HepG2 (cell line): ENCODE data around the gene LSM2. TPM values are rescaled to one million over a fixed set of nuclear protein-coding genes. Genes with fewer than 3 reads are reported as not detected.

Experiments
- HNRNPLL ChIP-seq: fragments of 200-400 bp; formaldehyde crosslinking; IDR thresholded peaks from 2 replicates; pipeline ENCODE4 v1.6.1; 2017; ENCODE audit warnings: mild to moderate bottlenecking, low read depth, low read length; ENCODE audit not compliant: poor library complexity, severe bottlenecking
- JARID2 ChIP-seq: sonication (generic); formaldehyde crosslinking; IDR thresholded peaks from 2 replicates; pipeline ENCODE4 v1.8.1; 2023; ENCODE audit warnings: missing genetic modification reagents, inconsistent platforms; ENCODE audit not compliant: insufficient replicate concordance
- MYC ChIP-seq: sonication (generic); formaldehyde crosslinking; IDR thresholded peaks from 2 replicates; pipeline ENCODE4 v1.9.0; 2021; ENCODE audit warnings: missing genetic modification reagents, borderline replicate concordance
- PCBP1 ChIP-seq: fragments of 200-400 bp; formaldehyde crosslinking; IDR thresholded peaks from 2 replicates; pipeline ENCODE4 v1.6.1; 2017; ENCODE audit warnings: mild to moderate bottlenecking, low read depth, low read length, borderline replicate concordance
- SP1 ChIP-seq, 2 experiments: fragments of 450-650 bp in 1 of 2; sonication (generic) in 1 of 2; formaldehyde crosslinking in 1 of 2; IDR thresholded peaks; 2 replicates each; pipeline versions ENCODE4 v1.4.0 to v1.6.1; 2016 to 2020; ENCODE audit warnings: missing genetic modification reagents in 1 of 2
- TP53 ChIP-seq: sonication (generic); formaldehyde crosslinking; conservative IDR thresholded peaks from 2 replicates; pipeline ENCODE4 v1.4.0; 2020; ENCODE audit warnings: missing genetic modification reagents
- YEATS2 ChIP-seq: sonication (generic); formaldehyde crosslinking; IDR thresholded peaks from 2 replicates; pipeline ENCODE4 v1.4.0; 2020; ENCODE audit warnings: missing genetic modification reagents, borderline replicate concordance
- ZNF451 ChIP-seq: sonication (generic); formaldehyde crosslinking; IDR thresholded peaks from 2 replicates; pipeline ENCODE4 v1.5.0; 2020; ENCODE audit warnings: mild to moderate bottlenecking, missing genetic modification reagents
- ZNF607 ChIP-seq: sonication (generic); formaldehyde crosslinking; IDR thresholded peaks from 2 replicates; pipeline ENCODE4 v1.5.1; 2020; ENCODE audit warnings: missing genetic modification reagents, mild to moderate bottlenecking, borderline replicate concordance
- ZNF674 ChIP-seq: sonication (generic); formaldehyde crosslinking; IDR thresholded peaks from 2 replicates; pipeline ENCODE4 v1.5.0; 2020; ENCODE audit warnings: low read depth, mild to moderate bottlenecking, missing genetic modification reagents
- ZNF775 ChIP-seq: sonication (generic); formaldehyde crosslinking; IDR thresholded peaks from 2 replicates; pipeline ENCODE4 v1.4.0; 2020; ENCODE audit warnings: missing genetic modification reagents, mild to moderate bottlenecking, moderate library complexity, borderline replicate concordance
- ZNF777 ChIP-seq: sonication (generic); formaldehyde crosslinking; IDR thresholded peaks from 2 replicates; pipeline ENCODE4 v1.4.0; 2020; ENCODE audit warnings: missing genetic modification reagents
- ZSCAN12 ChIP-seq: sonication (generic); formaldehyde crosslinking; IDR thresholded peaks from 2 replicates; pipeline ENCODE4 v1.9.0; 2021; ENCODE audit warnings: mild to moderate bottlenecking, missing genetic modification reagents
- polyA plus RNA-seq, 8 experiments: library from polyadenylated mRNA; depleted of rRNA in 3 of 8; stranded (reverse) in 7 of 8; unstranded in 1 of 8; fragments of >200 nt; fragmentation: Illumina TruSeq in 4 of 8; extraction: Trizol in 4 of 8; gene quantifications; 2 replicates each; pipeline versions ENCODE4 v1.2.1 to v1.2.3, GENCODE V29; 2011 to 2016; ENCODE audit warnings: low read depth in 4 of 8, missing spikeins in 1 of 8, mixed read lengths in 1 of 8; ENCODE audit not compliant: insufficient read depth in 1 of 8
- total RNA-seq, 5 experiments: library from RNA; depleted of rRNA; stranded (reverse); fragments of >200 nt; fragmentation: Illumina TruSeq; extraction: Trizol; gene quantifications; 2 replicates each; pipeline ENCODE4 v1.2.3, GENCODE V29; 2016; ENCODE audit warnings: low read depth in 1 of 5
- TF ChIP-seq, protein P1 (sequence below): sonication (generic); formaldehyde crosslinking; conservative IDR thresholded peaks from 2 replicates; pipeline ENCODE4 v1.8.0; 2022; ENCODE audit warnings: low read depth, missing genetic modification reagents
- TF ChIP-seq, protein P2 (sequence below): sonication (generic); formaldehyde crosslinking; IDR thresholded peaks from 2 replicates; pipeline ENCODE4 v1.4.0; 2020; ENCODE audit warnings: missing genetic modification reagents, borderline replicate concordance
- TF ChIP-seq, protein P3 (sequence below): sonication (generic); formaldehyde crosslinking; IDR thresholded peaks from 2 replicates; pipeline ENCODE4 v1.5.0; 2020; ENCODE audit warnings: mild to moderate bottlenecking, missing genetic modification reagents
- TF ChIP-seq, protein P4 (sequence below): sonication (generic); formaldehyde crosslinking; IDR thresholded peaks from 2 replicates; pipeline ENCODE4 v1.4.0; 2020; ENCODE audit warnings: mild to moderate bottlenecking, missing genetic modification reagents

LSM2 gene
- total and polyA plus RNA-seq, 2 of the 13 experiments (the other 11 are each of a cell fraction or from before 2014, with no cell fraction given): 69.4 to 90.5 TPM

DNA sequence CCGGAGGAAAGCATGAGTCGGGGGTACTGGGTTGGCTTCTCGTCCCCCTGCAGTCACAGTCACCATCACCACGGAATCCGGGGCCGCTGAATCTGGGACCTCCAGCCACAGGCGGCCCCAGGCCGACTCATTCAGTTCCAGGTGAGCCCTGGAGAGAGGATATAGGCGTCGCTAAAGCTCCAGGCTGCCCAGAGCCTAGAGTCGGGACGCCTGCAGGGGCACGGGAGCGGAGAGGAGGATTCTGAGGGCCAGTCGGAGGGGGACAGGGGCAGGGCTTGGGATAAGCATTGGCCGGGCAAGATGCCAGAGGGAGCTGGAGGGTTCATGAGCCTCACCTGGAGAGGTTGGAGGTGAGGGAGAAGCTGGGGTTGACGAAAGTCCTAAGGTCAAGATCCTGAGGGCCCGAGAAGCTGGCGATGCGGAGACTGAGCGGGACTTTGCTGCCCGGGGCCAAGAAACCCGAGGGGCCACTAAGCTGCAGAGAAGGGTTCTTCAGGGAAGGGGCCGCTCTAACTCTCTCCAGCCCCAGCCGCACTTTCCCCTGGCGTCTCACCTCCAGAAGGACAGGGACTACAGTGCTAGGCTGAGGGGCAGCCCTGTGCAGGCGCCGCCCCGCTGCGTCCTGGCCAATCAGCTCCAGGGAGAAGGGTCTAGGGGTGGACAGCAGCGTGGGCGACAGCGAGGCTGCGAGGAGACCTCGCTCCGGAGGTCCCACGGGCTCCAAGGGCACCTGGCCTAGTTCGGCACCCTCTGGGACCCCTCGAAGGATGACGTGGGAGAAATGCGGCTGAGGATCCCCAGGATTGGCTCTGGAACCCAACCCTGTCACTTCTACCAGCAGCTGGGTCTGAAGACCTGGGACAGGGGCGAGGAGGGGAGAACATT, 40.6 kb downstream of the LSM2 start (continued):
- TF ChIP-seq ZSCAN12 (CRISPR knock-in tag) (no peak), YEATS2 (CRISPR knock-in tag) (peak; percentile 73; the same call in 1 of the 2 replicates), JARID2 (no peak), HNRNPLL (peak; percentile 52), ZNF674 (CRISPR knock-in tag) (no peak), MYC (peak; percentile 60; the same call in 1 of the 2 replicates), PCBP1 (no peak), TP53 (CRISPR knock-in tag) (no peak; the same call in 1 of the 2 replicates), ZNF775 (CRISPR knock-in tag) (no peak), SP1 (IDR thresholded peaks at IDR 0.05) (no peak), SP1 (CRISPR knock-in tag; IDR thresholded peaks at IDR 0.05) (peak; percentile 49; the same call in 1 of the 2 replicates), ZNF777 (CRISPR knock-in tag) (no peak), ZNF607 (CRISPR knock-in tag) (peak; percentile 64; the same call in 1 of the 2 replicates), ZNF451 (CRISPR knock-in tag) (peak; percentile 37; the same call in 1 of the 2 replicates)
- TF ChIP-seq, protein P1, sequence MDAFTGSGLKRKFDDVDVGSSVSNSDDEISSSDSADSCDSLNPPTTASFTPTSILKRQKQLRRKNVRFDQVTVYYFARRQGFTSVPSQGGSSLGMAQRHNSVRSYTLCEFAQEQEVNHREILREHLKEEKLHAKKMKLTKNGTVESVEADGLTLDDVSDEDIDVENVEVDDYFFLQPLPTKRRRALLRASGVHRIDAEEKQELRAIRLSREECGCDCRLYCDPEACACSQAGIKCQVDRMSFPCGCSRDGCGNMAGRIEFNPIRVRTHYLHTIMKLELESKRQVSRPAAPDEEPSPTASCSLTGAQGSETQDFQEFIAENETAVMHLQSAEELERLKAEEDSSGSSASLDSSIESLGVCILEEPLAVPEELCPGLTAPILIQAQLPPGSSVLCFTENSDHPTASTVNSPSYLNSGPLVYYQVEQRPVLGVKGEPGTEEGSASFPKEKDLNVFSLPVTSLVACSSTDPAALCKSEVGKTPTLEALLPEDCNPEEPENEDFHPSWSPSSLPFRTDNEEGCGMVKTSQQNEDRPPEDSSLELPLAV (CRISPR knock-in tag): no peak
- TF ChIP-seq, protein P2, sequence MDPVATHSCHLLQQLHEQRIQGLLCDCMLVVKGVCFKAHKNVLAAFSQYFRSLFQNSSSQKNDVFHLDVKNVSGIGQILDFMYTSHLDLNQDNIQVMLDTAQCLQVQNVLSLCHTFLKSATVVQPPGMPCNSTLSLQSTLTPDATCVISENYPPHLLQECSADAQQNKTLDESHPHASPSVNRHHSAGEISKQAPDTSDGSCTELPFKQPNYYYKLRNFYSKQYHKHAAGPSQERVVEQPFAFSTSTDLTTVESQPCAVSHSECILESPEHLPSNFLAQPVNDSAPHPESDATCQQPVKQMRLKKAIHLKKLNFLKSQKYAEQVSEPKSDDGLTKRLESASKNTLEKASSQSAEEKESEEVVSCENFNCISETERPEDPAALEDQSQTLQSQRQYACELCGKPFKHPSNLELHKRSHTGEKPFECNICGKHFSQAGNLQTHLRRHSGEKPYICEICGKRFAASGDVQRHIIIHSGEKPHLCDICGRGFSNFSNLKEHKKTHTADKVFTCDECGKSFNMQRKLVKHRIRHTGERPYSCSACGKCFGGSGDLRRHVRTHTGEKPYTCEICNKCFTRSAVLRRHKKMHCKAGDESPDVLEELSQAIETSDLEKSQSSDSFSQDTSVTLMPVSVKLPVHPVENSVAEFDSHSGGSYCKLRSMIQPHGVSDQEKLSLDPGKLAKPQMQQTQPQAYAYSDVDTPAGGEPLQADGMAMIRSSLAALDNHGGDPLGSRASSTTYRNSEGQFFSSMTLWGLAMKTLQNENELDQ (CRISPR knock-in tag): no peak
- TF ChIP-seq, protein P3, sequence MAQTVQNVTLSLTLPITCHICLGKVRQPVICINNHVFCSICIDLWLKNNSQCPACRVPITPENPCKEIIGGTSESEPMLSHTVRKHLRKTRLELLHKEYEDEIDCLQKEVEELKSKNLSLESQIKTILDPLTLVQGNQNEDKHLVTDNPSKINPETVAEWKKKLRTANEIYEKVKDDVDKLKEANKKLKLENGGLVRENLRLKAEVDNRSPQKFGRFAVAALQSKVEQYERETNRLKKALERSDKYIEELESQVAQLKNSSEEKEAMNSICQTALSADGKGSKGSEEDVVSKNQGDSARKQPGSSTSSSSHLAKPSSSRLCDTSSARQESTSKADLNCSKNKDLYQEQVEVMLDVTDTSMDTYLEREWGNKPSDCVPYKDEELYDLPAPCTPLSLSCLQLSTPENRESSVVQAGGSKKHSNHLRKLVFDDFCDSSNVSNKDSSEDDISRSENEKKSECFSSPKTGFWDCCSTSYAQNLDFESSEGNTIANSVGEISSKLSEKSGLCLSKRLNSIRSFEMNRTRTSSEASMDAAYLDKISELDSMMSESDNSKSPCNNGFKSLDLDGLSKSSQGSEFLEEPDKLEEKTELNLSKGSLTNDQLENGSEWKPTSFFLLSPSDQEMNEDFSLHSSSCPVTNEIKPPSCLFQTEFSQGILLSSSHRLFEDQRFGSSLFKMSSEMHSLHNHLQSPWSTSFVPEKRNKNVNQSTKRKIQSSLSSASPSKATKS (CRISPR knock-in tag): no peak
- TF ChIP-seq, protein P4, sequence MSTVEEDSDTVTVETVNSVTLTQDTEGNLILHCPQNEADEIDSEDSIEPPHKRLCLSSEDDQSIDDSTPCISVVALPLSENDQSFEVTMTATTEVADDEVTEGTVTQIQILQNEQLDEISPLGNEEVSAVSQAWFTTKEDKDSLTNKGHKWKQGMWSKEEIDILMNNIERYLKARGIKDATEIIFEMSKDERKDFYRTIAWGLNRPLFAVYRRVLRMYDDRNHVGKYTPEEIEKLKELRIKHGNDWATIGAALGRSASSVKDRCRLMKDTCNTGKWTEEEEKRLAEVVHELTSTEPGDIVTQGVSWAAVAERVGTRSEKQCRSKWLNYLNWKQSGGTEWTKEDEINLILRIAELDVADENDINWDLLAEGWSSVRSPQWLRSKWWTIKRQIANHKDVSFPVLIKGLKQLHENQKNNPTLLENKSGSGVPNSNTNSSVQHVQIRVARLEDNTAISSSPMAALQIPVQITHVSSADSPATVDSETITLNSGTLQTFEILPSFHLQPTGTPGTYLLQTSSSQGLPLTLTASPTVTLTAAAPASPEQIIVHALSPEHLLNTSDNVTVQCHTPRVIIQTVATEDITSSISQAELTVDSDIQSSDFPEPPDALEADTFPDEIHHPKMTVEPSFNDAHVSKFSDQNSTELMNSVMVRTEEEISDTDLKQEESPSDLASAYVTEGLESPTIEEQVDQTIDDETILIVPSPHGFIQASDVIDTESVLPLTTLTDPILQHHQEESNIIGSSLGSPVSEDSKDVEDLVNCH (CRISPR knock-in tag): no peak
